RWPE2 (cell line): ENCODE data around the gene COIL.
"Not testable (repeated sequence)": the region's sequence is repeated elsewhere in the genome, so short reads cannot be mapped to it uniquely, and the experiment has no call there.

Experiments
- ATAC-seq: fragments of 200-7000 bp; cut with Tn5 transposase; 3 replicates; pipeline ENCODE4 v1.9.1; 2021; ENCODE audit warnings: low read depth
- DNase-seq: peaks from one replicate; pipeline ENCODE4 v3.0.0-alpha.2; 2020; ENCODE audit warnings: low spot score
- H3K27ac ChIP-seq: fragments of 450-650 bp; 2 replicates; pipeline ENCODE4 v1.5.1; 2017; ENCODE audit warnings: mild to moderate bottlenecking; ENCODE audit not compliant: poor library complexity, severe bottlenecking
- H3K27me3 ChIP-seq: fragments of 250-450 bp; sonication (Bioruptor Pico); 2 replicates; pipeline ENCODE4 v1.5.1; 2021; ENCODE audit warnings: mild to moderate bottlenecking, moderate library complexity; ENCODE audit not compliant: insufficient read depth, poor library complexity, severe bottlenecking
- H3K36me3 ChIP-seq: fragments of 250-450 bp; sonication (Bioruptor Pico); 2 replicates; pipeline ENCODE4 v1.5.1; 2020; ENCODE audit warnings: low read depth, mild to moderate bottlenecking, moderate library complexity
- H3K4me1 ChIP-seq: fragments of 250-450 bp; sonication (Bioruptor Pico); 2 replicates; pipeline ENCODE4 v1.5.1; 2021; ENCODE audit warnings: mild to moderate bottlenecking, moderate library complexity; ENCODE audit not compliant: insufficient read depth, poor library complexity, severe bottlenecking
- H3K4me3 ChIP-seq: fragments of 250-450 bp; sonication (Bioruptor Pico); 2 replicates; pipeline ENCODE4 v1.5.1; 2021; ENCODE audit warnings: mild to moderate bottlenecking, moderate library complexity; ENCODE audit not compliant: severe bottlenecking
- H3K9me3 ChIP-seq: fragments of 250-450 bp; sonication (Bioruptor Pico); 2 replicates; pipeline ENCODE4 v1.5.1; 2021; ENCODE audit warnings: mild to moderate bottlenecking, moderate library complexity; ENCODE audit not compliant: severe bottlenecking
- TF ChIP-seq, protein P1 (sequence below): fragments of 450-650 bp; IDR thresholded peaks from one replicate; pipeline ENCODE4 v1.5.1; 2017; ENCODE audit warnings: mild to moderate bottlenecking, moderate library complexity; ENCODE audit not compliant: poor library complexity, severe bottlenecking

The COIL gene

DNA sequence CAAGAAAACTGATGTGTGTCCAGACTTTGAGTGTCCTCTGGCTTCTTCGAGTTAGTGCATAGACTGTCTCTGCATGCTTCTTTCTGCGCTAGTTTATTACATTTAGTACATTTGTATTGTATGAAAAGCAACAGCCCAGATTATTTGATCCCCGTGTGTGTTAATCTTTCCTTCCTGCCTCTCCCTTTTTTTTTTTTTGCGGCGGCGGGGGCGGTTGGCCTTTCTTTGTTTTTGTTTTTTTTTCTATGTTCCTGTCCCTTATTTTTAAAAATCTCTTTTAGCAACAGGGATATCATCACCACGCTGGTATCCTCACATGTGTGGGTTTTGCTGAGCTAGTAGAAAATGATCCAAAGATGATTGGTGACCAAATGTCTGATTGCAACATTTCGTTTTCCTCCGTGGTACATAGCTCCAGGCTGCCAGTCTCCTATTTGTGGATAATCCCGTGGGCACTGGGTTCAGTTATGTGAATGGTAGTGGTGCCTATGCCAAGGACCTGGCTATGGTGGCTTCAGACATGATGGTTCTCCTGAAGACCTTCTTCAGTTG is 26.5 kb upstream of the COIL start:
- DNase-seq, result no peak
- Histone ChIP-seq H3K4me3 (no peak overlapping the region), H3K9me3 (no peaks in the 10 kb centered on the region), H3K27ac (no peak overlapping the region), H3K4me1 (peaks cover 6% of the 10 kb centered on the region), H3K36me3 (peaks cover 19% of the 10 kb centered on the region), H3K27me3 (no peaks in the 10 kb centered on the region)
- TF ChIP-seq, protein P1, sequence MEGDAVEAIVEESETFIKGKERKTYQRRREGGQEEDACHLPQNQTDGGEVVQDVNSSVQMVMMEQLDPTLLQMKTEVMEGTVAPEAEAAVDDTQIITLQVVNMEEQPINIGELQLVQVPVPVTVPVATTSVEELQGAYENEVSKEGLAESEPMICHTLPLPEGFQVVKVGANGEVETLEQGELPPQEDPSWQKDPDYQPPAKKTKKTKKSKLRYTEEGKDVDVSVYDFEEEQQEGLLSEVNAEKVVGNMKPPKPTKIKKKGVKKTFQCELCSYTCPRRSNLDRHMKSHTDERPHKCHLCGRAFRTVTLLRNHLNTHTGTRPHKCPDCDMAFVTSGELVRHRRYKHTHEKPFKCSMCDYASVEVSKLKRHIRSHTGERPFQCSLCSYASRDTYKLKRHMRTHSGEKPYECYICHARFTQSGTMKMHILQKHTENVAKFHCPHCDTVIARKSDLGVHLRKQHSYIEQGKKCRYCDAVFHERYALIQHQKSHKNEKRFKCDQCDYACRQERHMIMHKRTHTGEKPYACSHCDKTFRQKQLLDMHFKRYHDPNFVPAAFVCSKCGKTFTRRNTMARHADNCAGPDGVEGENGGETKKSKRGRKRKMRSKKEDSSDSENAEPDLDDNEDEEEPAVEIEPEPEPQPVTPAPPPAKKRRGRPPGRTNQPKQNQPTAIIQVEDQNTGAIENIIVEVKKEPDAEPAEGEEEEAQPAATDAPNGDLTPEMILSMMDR, result no peak
- ATAC-seq, result no peak

DNA sequence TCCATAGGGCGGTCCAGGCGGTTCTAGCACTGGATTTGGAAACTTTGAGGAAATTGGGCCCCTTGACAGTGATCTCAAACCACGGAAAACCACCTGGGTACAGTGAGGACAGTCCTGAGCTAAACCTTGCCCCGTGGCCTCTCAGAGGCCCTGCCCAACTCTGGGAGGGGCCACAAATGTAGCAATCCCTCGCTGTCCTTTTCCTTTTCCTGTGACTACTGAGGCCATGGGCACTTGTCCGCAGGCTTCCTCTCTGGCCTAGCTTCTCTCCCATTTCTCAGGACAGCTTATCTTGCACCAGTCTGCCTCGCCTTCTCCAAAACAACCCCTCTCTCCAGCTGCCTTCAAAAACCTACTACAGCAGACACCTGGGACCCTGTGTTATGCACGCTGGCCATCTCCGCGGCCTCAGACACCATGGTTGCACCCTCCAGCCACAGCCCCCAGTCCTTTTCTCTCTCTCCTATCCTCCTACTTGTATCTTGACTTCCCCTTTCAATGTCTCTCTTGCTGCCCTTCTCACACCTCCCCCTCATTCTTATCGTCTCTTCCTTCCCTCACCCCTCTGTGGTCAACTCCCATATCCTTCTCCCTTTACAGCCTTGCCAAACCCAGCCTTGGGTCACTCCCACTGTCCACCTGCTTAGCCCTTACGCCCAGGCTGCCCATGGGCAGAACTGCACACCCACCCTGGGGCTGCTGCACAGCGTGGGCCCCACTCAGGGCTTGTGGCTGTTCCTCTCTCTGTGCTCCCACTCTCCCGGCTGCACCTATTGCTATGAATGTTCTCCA is 24.7 kb upstream of the COIL start:
- H3K4me3 ChIP-seq, result no peak overlapping the region
- peaks cover 24% of the 10 kb centered on the region for H3K36me3 ChIP-seq
- no peak for ATAC-seq
- no peak for DNase-seq
- H3K4me1 ChIP-seq, result peaks cover 13% of the 10 kb centered on the region
- TF ChIP-seq, protein P1, result no peak
- no peaks in the 10 kb centered on the region for H3K9me3 ChIP-seq
- no peaks in the 10 kb centered on the region for H3K27me3 ChIP-seq
- H3K27ac ChIP-seq, result no peak overlapping the region

DNA sequence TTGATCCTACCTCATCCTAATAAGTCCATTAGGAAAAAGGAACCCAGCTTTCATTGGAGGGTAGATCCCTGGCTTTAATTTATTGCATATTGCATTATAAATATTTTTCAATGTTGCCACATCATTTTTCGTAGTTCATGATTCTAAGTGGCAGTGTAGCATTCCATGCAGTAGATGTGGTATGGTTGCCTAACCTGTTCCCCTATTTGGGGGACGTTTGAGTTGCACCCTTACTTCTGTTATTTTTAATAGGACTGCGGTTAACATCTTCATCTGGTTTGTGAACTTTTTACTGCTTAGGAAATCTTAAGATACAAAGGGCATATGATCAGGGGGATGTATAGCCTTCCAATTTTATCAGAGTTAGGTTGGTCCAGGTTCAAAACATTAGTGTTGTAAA is 22.5 kb upstream of the COIL start:
- no peak overlapping the region for H3K27ac ChIP-seq
- H3K4me3 ChIP-seq, result no peak overlapping the region
- TF ChIP-seq, protein P1, result no peak
- ATAC-seq, result no peak
- H3K4me1 ChIP-seq, result peaks cover 27% of the 10 kb centered on the region
- H3K36me3 ChIP-seq, result peaks cover 16% of the 10 kb centered on the region
- no peaks in the 10 kb centered on the region for H3K9me3 ChIP-seq
- no peaks in the 10 kb centered on the region for H3K27me3 ChIP-seq
- no peak for DNase-seq

DNA sequence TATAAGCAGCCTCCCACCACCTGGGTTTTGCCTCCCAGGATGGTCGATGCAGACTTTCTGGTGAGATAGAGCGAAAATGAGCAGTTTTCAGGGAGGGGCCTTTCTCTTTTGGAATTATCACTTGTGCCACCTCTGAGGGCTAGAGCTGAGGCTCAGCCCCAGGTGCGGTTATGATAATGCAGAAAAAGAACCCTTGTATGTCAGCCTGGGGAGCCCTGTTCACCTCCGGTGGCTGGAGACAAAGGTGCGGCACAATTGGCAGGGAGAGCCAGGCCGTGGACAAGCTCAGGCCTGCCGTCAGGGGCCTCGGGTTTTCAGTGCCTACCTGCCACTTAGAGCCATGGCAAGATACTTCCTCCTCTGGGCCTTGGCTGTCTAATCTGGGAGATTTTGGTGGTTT is 21.5 kb upstream of the COIL start:
- TF ChIP-seq, protein P1, result no peak
- H3K27ac ChIP-seq, result peak overlapping the region; percentile 27
- no peak overlapping the region for H3K4me3 ChIP-seq
- H3K4me1 ChIP-seq, result peaks cover 27% of the 10 kb centered on the region
- DNase-seq (no peak), ATAC-seq (peak; percentile 82)
- H3K9me3 ChIP-seq, result no peaks in the 10 kb centered on the region
- no peaks in the 10 kb centered on the region for H3K27me3 ChIP-seq
- peaks cover 12% of the 10 kb centered on the region; the same call in 1 of the 2 replicates for H3K36me3 ChIP-seq

DNA sequence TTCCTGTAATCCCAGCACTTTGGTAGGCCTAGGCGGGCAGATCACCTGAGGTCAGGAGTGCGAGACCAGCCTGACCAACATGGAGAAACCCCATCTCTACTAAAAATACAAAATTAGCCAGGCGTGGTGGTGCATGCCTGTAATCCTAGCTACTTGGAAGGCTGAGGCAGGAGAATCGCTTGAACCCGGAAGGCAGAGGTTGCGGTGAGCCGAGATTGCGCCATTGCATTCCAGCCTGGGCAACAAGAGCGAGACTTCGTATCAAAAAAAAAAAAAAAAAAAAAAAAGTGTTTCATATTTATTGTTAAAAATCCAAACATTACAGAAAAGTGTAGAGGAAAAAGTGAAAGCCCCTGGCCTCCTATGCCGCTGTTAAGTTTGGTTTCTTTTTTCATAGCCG is 19.7 kb upstream of the COIL start:
- not testable (repeated sequence) for H3K36me3 ChIP-seq, H3K27me3 ChIP-seq, H3K4me3 ChIP-seq, H3K9me3 ChIP-seq, DNase-seq, ATAC-seq
- peaks cover 27% of the 10 kb centered on the region for H3K4me1 ChIP-seq
- H3K27ac ChIP-seq, result peak overlapping the region; percentile 3
